ENCODE results near the gene SHISA6.

DNA sequence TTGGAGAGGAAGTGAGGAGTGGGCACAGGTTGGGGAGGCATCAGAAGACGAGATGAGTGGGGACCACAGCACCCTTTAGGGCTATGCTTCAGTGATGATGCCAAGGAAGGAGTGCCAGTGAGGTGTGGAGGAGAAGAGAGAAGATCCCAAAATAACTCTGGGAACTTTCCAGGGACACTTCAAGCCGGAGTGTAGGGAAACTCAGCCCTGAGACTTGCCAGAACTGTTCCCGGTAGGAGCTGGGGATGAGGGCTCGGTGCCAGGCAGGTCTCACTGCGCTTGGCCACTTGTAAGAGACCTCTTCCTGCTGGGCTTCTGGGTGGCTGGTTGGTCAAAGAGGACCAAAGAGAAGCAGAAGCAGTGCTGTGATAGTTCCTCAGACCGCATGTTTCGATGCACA, 63.6 kb downstream of the SHISA6 start:
- TF ChIP-seq, protein P1, sequence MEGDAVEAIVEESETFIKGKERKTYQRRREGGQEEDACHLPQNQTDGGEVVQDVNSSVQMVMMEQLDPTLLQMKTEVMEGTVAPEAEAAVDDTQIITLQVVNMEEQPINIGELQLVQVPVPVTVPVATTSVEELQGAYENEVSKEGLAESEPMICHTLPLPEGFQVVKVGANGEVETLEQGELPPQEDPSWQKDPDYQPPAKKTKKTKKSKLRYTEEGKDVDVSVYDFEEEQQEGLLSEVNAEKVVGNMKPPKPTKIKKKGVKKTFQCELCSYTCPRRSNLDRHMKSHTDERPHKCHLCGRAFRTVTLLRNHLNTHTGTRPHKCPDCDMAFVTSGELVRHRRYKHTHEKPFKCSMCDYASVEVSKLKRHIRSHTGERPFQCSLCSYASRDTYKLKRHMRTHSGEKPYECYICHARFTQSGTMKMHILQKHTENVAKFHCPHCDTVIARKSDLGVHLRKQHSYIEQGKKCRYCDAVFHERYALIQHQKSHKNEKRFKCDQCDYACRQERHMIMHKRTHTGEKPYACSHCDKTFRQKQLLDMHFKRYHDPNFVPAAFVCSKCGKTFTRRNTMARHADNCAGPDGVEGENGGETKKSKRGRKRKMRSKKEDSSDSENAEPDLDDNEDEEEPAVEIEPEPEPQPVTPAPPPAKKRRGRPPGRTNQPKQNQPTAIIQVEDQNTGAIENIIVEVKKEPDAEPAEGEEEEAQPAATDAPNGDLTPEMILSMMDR (IDR thresholded peaks at IDR 0.05): no peak
- TF ChIP-seq POLR2A (IDR thresholded peaks at IDR 0.05): no peak
